Gastrocnemius medialis (tissue), 4 donors: Measurements from ENCODE around the gene SFXN4.

Experiments
- POLR2A ChIP-seq, 2 donors: fragments of 450-650 bp; IDR thresholded peaks; one replicate each; pipeline ENCODE4 v1.6.1; 2017; ENCODE audit warnings: antibody characterized with exemption in 2 of 2, mild to moderate bottlenecking in 2 of 2, moderate library complexity in 2 of 2
- TF ChIP-seq, protein P1 (sequence below), 5 experiments: fragments of 450-650 bp in 3 of 5; fragments of 200-600 bp in 2 of 5; sonication (generic) in 2 of 5; IDR thresholded peaks in 4 of 5; conservative IDR thresholded peaks in 1 of 5; 1 replicate in 4 of 5; 2 replicates in 1 of 5; pipeline ENCODE4 v1.5.1; 2016 to 2019; ENCODE audit warnings: antibody characterized with exemption in 5 of 5, mild to moderate bottlenecking in 3 of 5, moderate library complexity in 3 of 5

DNA sequence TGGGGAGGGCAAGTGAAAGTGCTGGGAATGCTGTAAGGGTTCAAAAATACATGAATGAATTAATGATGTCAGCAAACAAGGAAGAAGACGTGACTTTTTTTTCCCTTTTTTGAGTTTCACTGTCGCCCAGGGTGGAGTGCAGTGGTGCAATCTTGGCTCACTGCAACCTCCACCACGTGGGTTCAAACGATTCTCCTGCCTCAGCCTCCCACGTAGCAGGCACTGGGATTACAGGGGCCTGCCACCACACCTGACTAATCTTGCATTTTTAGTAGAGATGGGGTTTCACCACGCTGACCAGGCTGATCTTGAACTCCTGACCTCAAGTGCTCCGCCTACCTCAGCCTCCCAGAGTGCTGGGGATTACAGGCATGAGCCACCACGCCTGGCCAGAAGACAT, 31.6 kb downstream of the SFXN4 start:
- TF ChIP-seq, protein P1, sequence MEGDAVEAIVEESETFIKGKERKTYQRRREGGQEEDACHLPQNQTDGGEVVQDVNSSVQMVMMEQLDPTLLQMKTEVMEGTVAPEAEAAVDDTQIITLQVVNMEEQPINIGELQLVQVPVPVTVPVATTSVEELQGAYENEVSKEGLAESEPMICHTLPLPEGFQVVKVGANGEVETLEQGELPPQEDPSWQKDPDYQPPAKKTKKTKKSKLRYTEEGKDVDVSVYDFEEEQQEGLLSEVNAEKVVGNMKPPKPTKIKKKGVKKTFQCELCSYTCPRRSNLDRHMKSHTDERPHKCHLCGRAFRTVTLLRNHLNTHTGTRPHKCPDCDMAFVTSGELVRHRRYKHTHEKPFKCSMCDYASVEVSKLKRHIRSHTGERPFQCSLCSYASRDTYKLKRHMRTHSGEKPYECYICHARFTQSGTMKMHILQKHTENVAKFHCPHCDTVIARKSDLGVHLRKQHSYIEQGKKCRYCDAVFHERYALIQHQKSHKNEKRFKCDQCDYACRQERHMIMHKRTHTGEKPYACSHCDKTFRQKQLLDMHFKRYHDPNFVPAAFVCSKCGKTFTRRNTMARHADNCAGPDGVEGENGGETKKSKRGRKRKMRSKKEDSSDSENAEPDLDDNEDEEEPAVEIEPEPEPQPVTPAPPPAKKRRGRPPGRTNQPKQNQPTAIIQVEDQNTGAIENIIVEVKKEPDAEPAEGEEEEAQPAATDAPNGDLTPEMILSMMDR (IDR thresholded peaks at IDR 0.05 in 4 of 5, conservative IDR thresholded peaks at IDR 0.05 in 1 of 5), result no peak
- TF ChIP-seq POLR2A (IDR thresholded peaks at IDR 0.05), result no peak
